GM18508 (cell line): Measurements from ENCODE around the gene CSRNP3.

Source experiments
- ATAC-seq: cut with Tn5 transposase; IDR thresholded peaks from one replicate; pipeline ENCODE4 v1.9.1; 2021; ENCODE audit warnings: moderate number of reproducible peaks; ENCODE audit not compliant: insufficient read depth, unreplicated experiment

Gene CSRNP3

GRCh38 chr2:165627470-165627869 lies 158.0 kb downstream of the CSRNP3 start:
- ATAC-seq = no peak

- ATAC-seq = no peak
These were observed 160.3 kb downstream of the CSRNP3 start for GRCh38 chr2:165629776-165630175.

- no peak for ATAC-seq
These were observed 160.7 kb downstream of the CSRNP3 start for GRCh38 chr2:165630236-165630635.

- ATAC-seq = no peak
These were observed 161.6 kb downstream of the CSRNP3 start for GRCh38 chr2:165631089-165631488.

GRCh38 chr2:165632594-165632993 lies 163.1 kb downstream of the CSRNP3 start:
- ATAC-seq = no peak

GRCh38 chr2:165633431-165633830 lies 163.9 kb downstream of the CSRNP3 start:
- no peak for ATAC-seq

- ATAC-seq = no peak
These were observed 164.8 kb downstream of the CSRNP3 start for GRCh38 chr2:165634282-165634681.

GRCh38 chr2:165634855-165635254 lies 165.4 kb downstream of the CSRNP3 start:
- no peak for ATAC-seq

- no peak for ATAC-seq
These were observed 166.0 kb downstream of the CSRNP3 start for GRCh38 chr2:165635532-165635931.

GRCh38 chr2:165636959-165637358 lies 167.5 kb downstream of the CSRNP3 start:
- no peak for ATAC-seq

- no peak for ATAC-seq
These were observed 167.9 kb downstream of the CSRNP3 start for GRCh38 chr2:165637396-165637795.

GRCh38 chr2:165639504-165639903 lies 170.0 kb downstream of the CSRNP3 start:
- no peak for ATAC-seq

GRCh38 chr2:165640247-165640929 lies 170.9 kb downstream of the CSRNP3 start:
- ATAC-seq = no peak

GRCh38 chr2:165645930-165646831 lies 176.7 kb downstream of the CSRNP3 start:
- no peak for ATAC-seq

- ATAC-seq = no peak
These were observed 177.9 kb downstream of the CSRNP3 start for GRCh38 chr2:165647409-165647808.

GRCh38 chr2:165648801-165649200 lies 179.3 kb downstream of the CSRNP3 start:
- no peak for ATAC-seq

GRCh38 chr2:165651233-165651632 lies 181.7 kb downstream of the CSRNP3 start:
- ATAC-seq = no peak

- ATAC-seq = no peak
These were observed 186.2 kb downstream of the CSRNP3 start for GRCh38 chr2:165655661-165656060.

GRCh38 chr2:165660361-165660760 lies 190.9 kb downstream of the CSRNP3 start:
- ATAC-seq = peak; percentile 75

GRCh38 chr2:165662720-165663119 lies 193.2 kb downstream of the CSRNP3 start:
- ATAC-seq = no peak

GRCh38 chr2:165665614-165666013 lies 196.1 kb downstream of the CSRNP3 start:
- ATAC-seq = no peak
